Neuron (in vitro differentiated cells): ENCODE data around the gene UPK3B.
"Not testable (repeated sequence)": the region's sequence is repeated elsewhere in the genome, so short reads cannot be mapped to it uniquely, and the experiment has no call there.

Experiments
- H2AFZ ChIP-seq: one replicate; pipeline ENCODE4 v1.6.1; 2013; ENCODE audit warnings: low read depth, mild to moderate bottlenecking, inconsistent platforms, low read length, moderate library complexity
- H3K27me3 ChIP-seq: one replicate; pipeline ENCODE4 v1.6.1; 2013; ENCODE audit warnings: low read length; ENCODE audit not compliant: insufficient read depth
- H3K36me3 ChIP-seq: one replicate; pipeline ENCODE4 v1.6.1; 2013; ENCODE audit warnings: low read length; ENCODE audit not compliant: insufficient read depth
- H3K4me1 ChIP-seq: one replicate; pipeline ENCODE4 v1.6.1; 2013; ENCODE audit warnings: low read length; ENCODE audit not compliant: insufficient read depth
- H3K4me3 ChIP-seq: 2 replicates; pipeline ENCODE4 v1.5.1; 2013; ENCODE audit warnings: mild to moderate bottlenecking, low read length, moderate library complexity
- H3K9me3 ChIP-seq: one replicate; pipeline ENCODE4 v1.6.1; 2013; ENCODE audit warnings: low read length

UPK3B gene

GRCh38 chr7:76480403-76481253 lies 29.7 kb upstream of the UPK3B start:
- H3K4me1 ChIP-seq, H3K9me3 ChIP-seq, H3K36me3 ChIP-seq, H3K4me3 ChIP-seq, H3K27me3 ChIP-seq, H2AFZ ChIP-seq: not testable (repeated sequence)

- not testable (repeated sequence) for H3K4me3 ChIP-seq, H2AFZ ChIP-seq, H3K27me3 ChIP-seq, H3K4me1 ChIP-seq, H3K36me3 ChIP-seq, H3K9me3 ChIP-seq
These were observed 27.7 kb upstream of the UPK3B start for GRCh38 chr7:76482660-76483059.

- H2AFZ ChIP-seq, H3K4me1 ChIP-seq, H3K4me3 ChIP-seq, H3K27me3 ChIP-seq, H3K36me3 ChIP-seq, H3K9me3 ChIP-seq: not testable (repeated sequence)
These were observed 27.3 kb upstream of the UPK3B start for GRCh38 chr7:76483081-76483480.

- H3K36me3 ChIP-seq, H2AFZ ChIP-seq, H3K4me1 ChIP-seq, H3K27me3 ChIP-seq, H3K9me3 ChIP-seq, H3K4me3 ChIP-seq: not testable (repeated sequence)
These were observed 25.9 kb upstream of the UPK3B start for GRCh38 chr7:76484456-76484855.

- H3K9me3 ChIP-seq, H2AFZ ChIP-seq, H3K4me1 ChIP-seq, H3K4me3 ChIP-seq, H3K36me3 ChIP-seq, H3K27me3 ChIP-seq: not testable (repeated sequence)
These were observed 24.3 kb upstream of the UPK3B start for GRCh38 chr7:76485822-76486610.

GRCh38 chr7:76486618-76487017 lies 23.7 kb upstream of the UPK3B start:
- not testable (repeated sequence) for H3K36me3 ChIP-seq, H3K9me3 ChIP-seq, H3K4me3 ChIP-seq, H3K4me1 ChIP-seq, H3K27me3 ChIP-seq, H2AFZ ChIP-seq

- not testable (repeated sequence) for H3K27me3 ChIP-seq, H3K9me3 ChIP-seq, H3K4me1 ChIP-seq, H3K4me3 ChIP-seq, H3K36me3 ChIP-seq, H2AFZ ChIP-seq
These were observed 22.4 kb upstream of the UPK3B start for GRCh38 chr7:76487969-76488368.

GRCh38 chr7:76492139-76492538 lies 18.2 kb upstream of the UPK3B start:
- not testable (repeated sequence) for H3K27me3 ChIP-seq, H3K4me1 ChIP-seq, H3K36me3 ChIP-seq, H3K4me3 ChIP-seq, H3K9me3 ChIP-seq, H2AFZ ChIP-seq

GRCh38 chr7:76495717-76496116 lies 14.6 kb upstream of the UPK3B start:
- not testable (repeated sequence) for H3K36me3 ChIP-seq, H3K9me3 ChIP-seq, H3K4me3 ChIP-seq, H2AFZ ChIP-seq, H3K27me3 ChIP-seq, H3K4me1 ChIP-seq

- not testable (repeated sequence) for H3K4me3 ChIP-seq, H2AFZ ChIP-seq, H3K36me3 ChIP-seq, H3K9me3 ChIP-seq, H3K27me3 ChIP-seq, H3K4me1 ChIP-seq
These were observed 12.3 kb upstream of the UPK3B start for GRCh38 chr7:76497918-76498582.

GRCh38 chr7:76498583-76499200 lies 11.7 kb upstream of the UPK3B start:
- H3K9me3 ChIP-seq, H3K36me3 ChIP-seq, H3K4me3 ChIP-seq, H3K27me3 ChIP-seq, H3K4me1 ChIP-seq, H2AFZ ChIP-seq: not testable (repeated sequence)

- H3K4me3 ChIP-seq, H3K27me3 ChIP-seq, H2AFZ ChIP-seq, H3K4me1 ChIP-seq, H3K9me3 ChIP-seq, H3K36me3 ChIP-seq: not testable (repeated sequence)
These were observed 11.0 kb upstream of the UPK3B start for GRCh38 chr7:76499201-76499923.

- H3K9me3 ChIP-seq, H3K4me3 ChIP-seq: not testable (repeated sequence)
These were observed 10.5 kb upstream of the UPK3B start for GRCh38 chr7:76499924-76500241.

More at GRCh38 chr7:76499924-76500241, 10.5 kb upstream of the UPK3B start:
- not testable (repeated sequence) for H2AFZ ChIP-seq, H3K36me3 ChIP-seq, H3K4me1 ChIP-seq, H3K27me3 ChIP-seq
